Spleen (tissue), 7 donors: ENCODE data around the gene AGAP5.

Source experiments
- CTCF ChIP-seq, 11 experiments: fragments of 200-600 bp in 7 of 11; fragments of 450-650 bp in 4 of 11; sonication (generic) in 4 of 11; IDR thresholded peaks in 8 of 11; conservative IDR thresholded peaks in 3 of 11; 1 replicate in 7 of 11; 2 replicates in 4 of 11; pipeline versions ENCODE4 v1.4.0 to v1.8.0; 2016 to 2021; ENCODE audit warnings: antibody characterized with exemption in 11 of 11, inconsistent platforms in 4 of 11, mild to moderate bottlenecking in 1 of 11
- POLR2A ChIP-seq, 3 donors: fragments of 450-650 bp; IDR thresholded peaks; one replicate each; pipeline ENCODE4 v1.5.1; 2017; ENCODE audit warnings: antibody characterized with exemption in 3 of 3, mild to moderate bottlenecking in 1 of 3
- POLR2AphosphoS5 ChIP-seq, 3 donors: sonication (generic); formaldehyde crosslinking; IDR thresholded peaks; one replicate each; pipeline ENCODE4 v1.5.1; 2017; ENCODE audit warnings: antibody characterized with exemption in 3 of 3
- donor health status: DM: no; HTN: no; CAD: no; lungs with moderate emphysema.
- donor health status: DM: no; HTN: no; CAD: no.
- donor health status: DM: no; HTN: no; CAD: no.

GRCh38 chr10:73647875-73648651 lies 49.8 kb downstream of the AGAP5 start:
- no peak for TF ChIP-seq CTCF (IDR thresholded peaks at IDR 0.05 in 8 of 11, conservative IDR thresholded peaks at IDR 0.05 in 3 of 11)
- TF ChIP-seq POLR2A (IDR thresholded peaks at IDR 0.05): no peak
- no peak for TF ChIP-seq POLR2AphosphoS5 (IDR thresholded peaks at IDR 0.05)
